Epithelial cell of prostate (primary cell): Measurements from ENCODE around the gene GJB5.
A peak's percentile ranks its signal among the peaks of the same experiment; 100 is the strongest.

Experiments
- DNase-seq: peaks from one replicate; pipeline ENCODE4 v3.0.0-alpha.2; 2011; ENCODE audit warnings: low read depth, low spot score
- H3K27ac ChIP-seq: fragments of 450-650 bp; 2 replicates; pipeline ENCODE4 v1.5.1; 2017; ENCODE audit warnings: mild to moderate bottlenecking

Gene GJB5

DNA sequence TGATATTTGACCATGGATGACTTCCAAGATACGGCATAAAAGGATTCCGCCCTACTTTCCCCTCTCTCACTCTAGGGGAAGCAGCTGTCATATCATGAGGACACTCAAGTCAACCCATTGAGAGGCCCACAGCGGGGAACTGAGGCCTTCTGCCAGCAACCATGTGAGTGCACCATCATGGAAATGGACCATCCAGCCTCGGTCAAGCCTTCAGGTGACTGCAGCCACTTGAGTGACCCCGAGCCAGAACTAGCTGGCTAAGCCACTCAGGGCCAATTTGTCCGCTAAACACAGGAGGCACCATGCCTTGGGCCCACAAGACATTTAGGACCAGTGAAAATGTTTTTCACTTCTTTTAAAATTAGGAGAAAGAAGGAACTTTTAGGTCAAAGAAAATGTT lies 11.1 kb upstream of the GJB5 start:
- DNase-seq: no peak
- no peak overlapping the region for H3K27ac ChIP-seq

GRCh38 chr1:34744851-34745250 lies 10.0 kb upstream of the GJB5 start:
- H3K27ac ChIP-seq: no peak overlapping the region
- DNase-seq: no peak

- no peak overlapping the region for H3K27ac ChIP-seq
- no peak for DNase-seq
Measured at GRCh38 chr1:34745666-34746065, 9.2 kb upstream of the GJB5 start.

- H3K27ac ChIP-seq: no peak overlapping the region
- DNase-seq: no peak
Measured at GRCh38 chr1:34746101-34746500, 8.7 kb upstream of the GJB5 start.

GRCh38 chr1:34746785-34747637 lies 7.8 kb upstream of the GJB5 start:
- no peak overlapping the region for H3K27ac ChIP-seq
- DNase-seq: no peak

DNA sequence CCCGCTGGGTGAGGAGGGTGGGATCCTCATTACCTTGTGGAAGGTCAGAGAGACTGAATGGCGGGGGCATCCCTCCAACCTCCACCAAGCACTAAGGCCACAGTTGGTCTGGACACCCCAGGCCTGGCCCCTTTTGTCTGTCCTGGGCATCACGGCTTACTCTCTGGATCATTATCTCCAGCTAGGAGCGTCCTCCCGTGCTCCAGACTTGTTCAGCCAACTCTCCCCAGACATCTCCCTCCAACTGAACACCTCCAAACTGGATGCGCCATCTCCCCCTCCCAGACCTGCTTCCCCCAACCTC lies 7.3 kb upstream of the GJB5 start:
- H3K27ac ChIP-seq: no peak overlapping the region
- no peak for DNase-seq

DNA sequence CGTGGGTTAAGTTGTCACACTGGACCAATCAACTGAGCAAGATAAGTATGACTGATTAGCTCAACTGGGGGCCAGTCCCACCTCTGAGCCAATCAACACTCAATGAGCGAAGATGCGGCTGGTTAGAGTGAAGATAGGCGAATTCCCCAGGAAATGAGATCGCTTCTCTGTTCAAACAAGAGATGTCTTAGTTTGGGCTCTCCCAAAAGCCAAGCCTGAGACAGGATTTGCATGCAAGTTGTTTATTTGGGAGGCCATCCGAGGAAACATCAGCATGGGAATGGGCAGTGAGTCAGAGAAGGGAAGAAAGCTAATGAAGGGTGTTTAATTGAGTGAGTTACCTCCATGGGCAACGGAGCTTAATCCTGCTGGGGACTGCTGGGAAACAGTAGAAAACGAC lies 4.9 kb upstream of the GJB5 start:
- no peak for DNase-seq
- H3K27ac ChIP-seq: no peak overlapping the region

DNA sequence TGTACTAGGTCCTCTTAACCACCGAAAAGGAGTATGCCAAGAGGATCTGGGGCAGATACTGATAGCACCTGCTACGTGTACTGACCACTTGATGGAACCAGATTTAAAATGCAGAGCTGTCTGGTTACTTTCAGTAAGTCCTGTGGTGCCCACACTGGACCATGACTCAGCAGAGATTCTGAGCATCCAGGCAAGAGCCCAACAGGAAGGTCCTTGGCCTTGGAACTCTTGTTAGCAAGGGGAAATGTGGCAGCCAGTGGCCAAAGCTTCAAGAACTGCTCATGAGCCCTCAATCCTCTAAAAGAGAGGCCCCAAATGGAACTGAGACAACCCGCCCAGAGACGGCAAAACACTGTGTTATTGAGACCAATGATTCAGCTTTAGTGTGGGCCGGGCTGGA lies 4.2 kb upstream of the GJB5 start:
- no peak for DNase-seq
- no peak overlapping the region for H3K27ac ChIP-seq

DNA sequence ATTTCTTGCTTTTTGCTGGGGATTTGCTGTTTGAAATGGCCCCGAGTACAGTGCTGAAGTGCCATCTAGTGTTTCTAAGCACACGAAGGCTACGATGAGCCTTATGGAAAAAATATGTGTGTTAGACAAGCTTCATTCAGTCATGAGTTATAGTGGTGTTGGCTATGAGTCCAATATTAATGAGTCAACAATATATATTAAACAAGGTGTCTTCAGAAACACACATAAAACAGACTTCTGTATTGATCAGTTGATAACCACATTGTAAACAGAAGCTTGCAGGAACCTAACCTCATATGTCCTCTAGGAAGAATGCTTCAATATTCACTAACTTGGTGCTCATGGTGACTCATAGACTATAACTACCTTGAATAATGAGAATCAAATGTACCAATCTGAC lies 1.7 kb upstream of the GJB5 start:
- peak overlapping the region; percentile 100 for H3K27ac ChIP-seq
- peak; percentile 82 for DNase-seq

- peak overlapping the region; percentile 100 for H3K27ac ChIP-seq
- DNase-seq: no peak
Measured at GRCh38 chr1:34755961-34756360, 1.1 kb downstream of the GJB5 start.

GRCh38 chr1:34757386-34757785 lies 2.5 kb downstream of the GJB5 start:
- peak overlapping the region; percentile 100 for H3K27ac ChIP-seq
- no peak for DNase-seq

DNA sequence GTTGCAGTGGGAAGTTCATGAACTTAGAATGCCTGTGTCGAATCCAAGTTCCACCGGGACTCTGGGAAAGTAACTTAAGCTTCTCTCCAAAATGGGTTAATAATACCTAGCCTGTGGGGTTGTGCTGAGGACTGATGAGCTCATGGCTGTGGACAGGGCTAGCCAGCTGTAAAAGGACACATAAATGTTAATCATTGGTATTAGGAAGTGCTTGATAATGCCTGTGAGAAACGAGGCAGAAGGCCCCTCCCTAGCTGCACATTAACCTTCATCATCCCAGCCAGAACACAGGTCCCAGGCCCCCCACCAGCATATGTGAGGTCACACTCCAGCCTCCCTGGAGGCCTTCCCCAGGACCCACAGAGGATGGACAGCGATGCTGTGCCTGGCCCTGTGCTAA lies 3.9 kb downstream of the GJB5 start:
- peak overlapping the region; percentile 100 for H3K27ac ChIP-seq
- no peak for DNase-seq

DNA sequence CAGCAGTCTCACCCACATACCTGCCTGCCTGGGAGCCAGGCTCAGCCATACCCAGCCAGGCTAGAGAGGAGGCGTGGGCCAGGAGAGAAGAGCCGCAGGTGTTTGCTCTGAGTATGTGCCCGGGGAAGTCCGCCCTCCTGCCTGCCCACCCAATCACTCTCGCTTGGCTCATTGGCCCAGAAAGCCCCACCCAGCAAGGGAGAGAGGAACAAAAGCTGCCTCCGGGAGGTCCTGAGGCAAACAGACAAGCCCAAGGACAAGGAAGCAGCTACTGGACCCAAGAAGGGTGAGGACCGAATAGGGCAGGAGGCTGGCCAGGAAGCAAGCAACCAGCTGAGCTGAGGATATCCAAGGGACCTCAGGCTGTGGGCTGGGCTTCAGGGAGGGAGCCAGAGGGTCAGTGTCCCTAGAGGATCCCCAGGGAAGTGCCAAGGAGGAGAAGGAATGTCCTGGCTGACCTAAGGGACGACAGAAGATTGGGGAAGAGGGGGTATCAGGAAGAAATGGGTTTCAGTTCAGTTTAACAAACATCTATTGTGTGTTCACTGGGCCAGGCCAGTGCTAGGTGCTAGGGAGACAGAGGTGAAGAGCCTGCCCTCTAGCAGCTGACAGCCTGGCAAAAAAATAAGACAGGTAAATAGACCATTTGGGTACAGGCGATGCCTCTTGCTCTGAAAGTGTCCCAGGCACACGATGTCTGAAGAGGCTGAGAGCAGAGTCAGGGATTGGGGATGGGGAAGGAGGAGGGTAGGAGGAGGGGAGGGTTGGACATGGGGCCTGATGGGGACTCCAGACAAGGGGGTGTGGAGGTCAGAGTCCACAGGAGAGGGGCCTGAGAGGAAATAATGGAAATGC lies 4.9 kb downstream of the GJB5 start, which contains the start of gene GJB4:
Gene GJB4, plus strand, starts transcription at position 238 of the 855 bp plus-strand sequence. CDS start 1,515 bp downstream, outside the sequence.
- no peak for DNase-seq
- peak within 1 kb of the TSS; percentile 100 for H3K27ac ChIP-seq

GRCh38 chr1:34761176-34761761 lies 6.4 kb downstream of the GJB5 start:
- DNase-seq: no peak
- H3K27ac ChIP-seq: peak overlapping the region; percentile 100

DNA sequence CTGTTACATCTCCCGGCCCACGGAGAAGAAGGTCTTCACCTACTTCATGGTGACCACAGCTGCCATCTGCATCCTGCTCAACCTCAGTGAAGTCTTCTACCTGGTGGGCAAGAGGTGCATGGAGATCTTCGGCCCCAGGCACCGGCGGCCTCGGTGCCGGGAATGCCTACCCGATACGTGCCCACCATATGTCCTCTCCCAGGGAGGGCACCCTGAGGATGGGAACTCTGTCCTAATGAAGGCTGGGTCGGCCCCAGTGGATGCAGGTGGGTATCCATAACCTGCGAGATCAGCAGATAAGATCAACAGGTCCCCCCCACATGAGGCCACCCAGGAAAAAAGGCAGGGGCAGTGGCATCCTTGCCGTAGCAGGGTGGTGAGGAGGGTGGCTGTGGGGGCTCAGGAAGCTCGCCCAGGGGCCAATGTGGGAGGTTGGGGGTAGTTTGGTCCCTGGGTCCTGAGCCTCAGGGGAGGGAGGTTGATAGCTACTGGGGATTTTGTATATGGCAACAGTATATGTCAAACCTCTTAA lies 7.0 kb downstream of the GJB5 start:
- H3K27ac ChIP-seq: peak overlapping the region; percentile 100
- no peak for DNase-seq

DNA sequence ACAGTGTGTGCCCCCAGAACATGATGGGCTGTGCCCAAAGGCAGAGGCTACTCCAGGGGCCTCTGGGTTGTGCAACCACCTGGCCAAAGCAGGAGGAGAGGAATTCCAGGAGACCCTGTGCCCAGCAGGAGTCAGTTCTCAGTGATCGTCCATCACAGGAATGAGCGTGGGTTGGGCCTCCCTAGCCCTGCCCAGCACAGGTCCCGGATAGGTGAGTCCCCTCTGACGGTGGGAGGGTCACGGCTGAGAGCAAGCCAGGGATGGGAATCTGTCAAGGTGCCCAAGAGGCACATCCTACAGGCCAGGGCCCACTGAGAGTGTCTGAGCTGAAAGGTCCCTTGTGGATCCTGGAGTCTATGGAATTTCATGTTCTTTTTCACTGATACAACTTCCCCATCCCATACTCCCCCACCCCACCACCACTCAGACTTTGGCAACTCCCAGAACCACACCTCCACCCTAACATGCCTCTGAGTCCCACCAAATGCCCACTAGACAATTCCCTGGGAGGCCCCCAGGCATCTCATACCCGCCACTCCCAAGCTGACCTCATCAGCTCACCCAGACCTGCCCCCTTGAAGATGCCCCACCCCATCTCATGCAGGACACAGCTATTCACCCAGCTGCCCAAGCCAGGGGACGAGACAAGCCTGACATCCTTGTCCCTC lies 7.8 kb downstream of the GJB5 start:
- peak overlapping the region; percentile 100 for H3K27ac ChIP-seq
- DNase-seq: no peak

DNA sequence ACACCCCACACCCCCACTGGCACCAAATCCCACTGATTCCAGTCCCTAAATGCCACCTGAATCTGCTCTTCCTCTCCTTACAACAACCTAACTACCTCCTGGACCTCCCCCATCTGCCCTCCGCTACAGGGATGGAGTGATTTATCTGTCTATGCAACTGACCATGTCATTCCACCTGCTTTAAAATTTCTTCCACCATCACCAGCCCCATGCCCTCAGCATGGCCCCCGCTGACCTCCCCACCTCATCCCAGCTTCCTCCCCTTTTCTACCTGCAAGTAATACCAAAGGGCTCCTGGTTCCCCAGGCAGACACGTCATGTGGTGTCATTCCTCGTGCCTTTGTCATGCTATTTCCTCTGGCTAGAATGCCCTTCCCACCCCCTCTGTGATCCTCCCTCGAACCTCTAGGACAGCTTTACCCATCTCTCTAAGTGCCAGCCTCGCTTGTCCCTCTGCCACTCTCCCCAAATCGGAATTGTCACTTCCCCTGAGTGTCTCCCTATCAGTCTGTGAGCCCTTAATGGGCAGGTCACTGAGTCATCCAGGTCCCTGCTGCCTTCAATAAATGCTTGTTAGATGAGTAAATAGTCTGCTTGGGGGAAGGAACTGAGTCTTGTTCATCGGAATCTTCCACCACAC lies 8.4 kb downstream of the GJB5 start:
- H3K27ac ChIP-seq: peak overlapping the region; percentile 100
- DNase-seq: peak; percentile 78

DNA sequence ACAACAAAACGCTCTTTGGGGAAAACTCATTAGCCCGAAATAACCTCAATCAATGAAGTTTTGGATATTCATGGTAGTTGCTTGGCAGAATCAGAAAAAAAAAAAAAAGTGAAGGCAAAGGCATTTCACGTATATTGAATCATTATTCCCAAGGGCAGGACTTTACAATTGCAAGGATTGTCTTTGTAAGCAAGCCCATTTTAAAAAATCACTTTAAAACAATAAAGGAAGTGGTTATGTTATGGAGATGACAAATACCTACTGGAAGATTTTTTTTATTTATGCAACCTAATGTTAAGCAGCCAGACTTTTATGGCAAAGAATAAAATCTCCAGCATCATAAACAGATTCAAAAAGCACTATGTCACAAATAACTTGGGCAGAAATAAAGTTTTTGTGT lies 14.0 kb downstream of the GJB5 start:
- no peak for DNase-seq

GRCh38 chr1:34770891-34771504 lies 16.2 kb downstream of the GJB5 start:
- DNase-seq: no peak
- no peak overlapping the region for H3K27ac ChIP-seq

More for the DNA sequence above, 14.0 kb downstream of the GJB5 start:
- H3K27ac ChIP-seq: peak overlapping the region; percentile 12
